Suprapubic skin (tissue), 4 donors: ENCODE results near the gene CREG2. TPM values are rescaled to one million over a fixed set of nuclear protein-coding genes. Genes with fewer than 3 reads are reported as not detected.

Experiments
- DNase-seq, 2 donors: peaks; one replicate each; pipeline ENCODE4 v3.0.0-alpha.2; 2019; ENCODE audit warnings: low spot score in 2 of 2
- H3K27ac ChIP-seq: fragments of 200-600 bp; sonication (generic); one replicate; pipeline ENCODE4 v1.5.1; 2019
- H3K27me3 ChIP-seq: fragments of 200-600 bp; sonication (generic); one replicate; pipeline ENCODE4 v1.5.1; 2019
- H3K36me3 ChIP-seq: fragments of 200-600 bp; sonication (generic); one replicate; pipeline ENCODE4 v1.5.1; 2019
- H3K4me1 ChIP-seq: fragments of 200-600 bp; sonication (generic); one replicate; pipeline ENCODE4 v1.5.1; 2019
- H3K4me3 ChIP-seq: fragments of 200-600 bp; sonication (generic); one replicate; pipeline ENCODE4 v1.5.1; 2019; ENCODE audit warnings: mild to moderate bottlenecking
- H3K9me3 ChIP-seq: fragments of 200-600 bp; sonication (generic); one replicate; pipeline ENCODE4 v1.5.1; 2019
- EP300 ChIP-seq: sonication (generic); formaldehyde crosslinking; IDR thresholded peaks from one replicate; pipeline ENCODE4 v1.6.1; 2017; ENCODE audit warnings: antibody characterized with exemption
- POLR2A ChIP-seq, 2 donors: fragments of 450-650 bp; IDR thresholded peaks; one replicate each; pipeline ENCODE4 v1.6.1; 2017; ENCODE audit warnings: antibody characterized with exemption in 2 of 2, mild to moderate bottlenecking in 2 of 2, moderate library complexity in 2 of 2
- POLR2AphosphoS5 ChIP-seq, 3 donors: sonication (generic); formaldehyde crosslinking; IDR thresholded peaks; one replicate each; pipeline ENCODE4 v1.6.1; 2017; ENCODE audit warnings: antibody characterized with exemption in 3 of 3
- WGBS: methylation state at CpG from one replicate; pipeline ENCODE4 v1.1.5; 2018; 5-methylcytosine and 5-hydroxymethylcytosine counted together
- total RNA-seq, 4 donors: library from RNA; depleted of rRNA; stranded (reverse); fragments of >200 nt; gene quantifications; one replicate each; pipeline ENCODE4 v1.1.0, GENCODE V29; 2016
- TF ChIP-seq, protein P1 (sequence below), 2 donors: fragments of 200-600 bp in 1 of 2; fragments of 450-650 bp in 1 of 2; sonication (generic) in 1 of 2; IDR thresholded peaks; one replicate each; pipeline ENCODE4 v1.5.1; 2016 to 2019; ENCODE audit warnings: antibody characterized with exemption in 2 of 2, mild to moderate bottlenecking in 1 of 2, moderate library complexity in 1 of 2

The CREG2 gene
- total RNA-seq, 4 donors from 2014 or later: 0.17 to 1.3 TPM; not detected in 2

DNA sequence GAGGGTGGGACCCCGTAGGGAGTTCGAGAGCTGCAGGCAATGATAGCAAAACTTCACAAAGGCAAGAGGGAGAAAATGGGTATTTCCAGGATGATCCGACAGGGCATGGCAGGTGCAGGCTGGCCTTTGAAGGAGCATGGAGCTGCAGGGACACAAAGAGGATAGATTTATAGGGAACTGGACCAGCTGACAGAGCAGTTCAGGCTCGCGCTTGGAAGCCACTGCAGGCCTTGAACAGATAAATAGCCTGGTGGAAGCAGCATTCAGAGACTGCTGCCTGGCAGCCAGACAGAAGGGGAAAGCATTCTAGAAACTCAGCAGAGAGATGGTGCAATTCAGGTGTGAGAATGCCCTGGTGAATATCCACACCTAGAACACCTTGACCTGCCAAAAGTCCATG is 29.3 kb upstream of the CREG2 start:
- DNase-seq: no peak
- 62% methylated on average over 5 of the region's 5 CpGs for WGBS
- no peak overlapping the region for H3K27ac ChIP-seq
- TF ChIP-seq POLR2AphosphoS5 (IDR thresholded peaks at IDR 0.05): no peak
- no peak for TF ChIP-seq POLR2A (IDR thresholded peaks at IDR 0.05)
- TF ChIP-seq, protein P1, sequence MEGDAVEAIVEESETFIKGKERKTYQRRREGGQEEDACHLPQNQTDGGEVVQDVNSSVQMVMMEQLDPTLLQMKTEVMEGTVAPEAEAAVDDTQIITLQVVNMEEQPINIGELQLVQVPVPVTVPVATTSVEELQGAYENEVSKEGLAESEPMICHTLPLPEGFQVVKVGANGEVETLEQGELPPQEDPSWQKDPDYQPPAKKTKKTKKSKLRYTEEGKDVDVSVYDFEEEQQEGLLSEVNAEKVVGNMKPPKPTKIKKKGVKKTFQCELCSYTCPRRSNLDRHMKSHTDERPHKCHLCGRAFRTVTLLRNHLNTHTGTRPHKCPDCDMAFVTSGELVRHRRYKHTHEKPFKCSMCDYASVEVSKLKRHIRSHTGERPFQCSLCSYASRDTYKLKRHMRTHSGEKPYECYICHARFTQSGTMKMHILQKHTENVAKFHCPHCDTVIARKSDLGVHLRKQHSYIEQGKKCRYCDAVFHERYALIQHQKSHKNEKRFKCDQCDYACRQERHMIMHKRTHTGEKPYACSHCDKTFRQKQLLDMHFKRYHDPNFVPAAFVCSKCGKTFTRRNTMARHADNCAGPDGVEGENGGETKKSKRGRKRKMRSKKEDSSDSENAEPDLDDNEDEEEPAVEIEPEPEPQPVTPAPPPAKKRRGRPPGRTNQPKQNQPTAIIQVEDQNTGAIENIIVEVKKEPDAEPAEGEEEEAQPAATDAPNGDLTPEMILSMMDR (IDR thresholded peaks at IDR 0.05): no peak
- no peak for TF ChIP-seq EP300
- H3K27me3 ChIP-seq: no peaks in the 10 kb centered on the region
- H3K4me1 ChIP-seq: no peaks in the 10 kb centered on the region
- no peaks in the 10 kb centered on the region for H3K9me3 ChIP-seq
- no peaks in the 10 kb centered on the region for H3K36me3 ChIP-seq
- H3K4me3 ChIP-seq: no peak overlapping the region

DNA sequence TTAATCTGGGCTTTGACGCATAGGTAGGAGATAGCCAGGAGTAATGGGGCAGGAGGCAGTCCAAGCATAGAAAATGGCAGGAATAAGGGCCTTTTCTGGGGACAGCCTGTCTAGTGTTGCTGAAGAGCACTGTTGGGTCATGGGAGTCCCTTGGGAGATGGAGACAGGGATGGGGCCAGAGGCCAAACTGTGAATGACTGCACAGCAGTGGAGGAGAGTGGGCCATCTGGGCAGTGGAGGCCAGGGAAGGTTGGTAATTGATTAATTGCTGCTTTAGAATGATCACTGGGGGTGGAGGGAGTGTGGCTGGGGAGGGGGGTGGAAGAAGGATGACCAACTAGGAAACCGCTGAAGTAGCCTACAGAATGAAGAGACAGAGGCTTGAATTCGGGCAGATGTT is 28.6 kb upstream of the CREG2 start:
- no peaks in the 10 kb centered on the region for H3K4me1 ChIP-seq
- WGBS: 98% methylated on average over 3 of the region's 3 CpGs
- DNase-seq: no peak
- TF ChIP-seq POLR2A (IDR thresholded peaks at IDR 0.05): no peak
- TF ChIP-seq POLR2AphosphoS5 (IDR thresholded peaks at IDR 0.05): no peak
- TF ChIP-seq EP300: no peak
- TF ChIP-seq, protein P1 (IDR thresholded peaks at IDR 0.05): no peak
- H3K9me3 ChIP-seq: no peaks in the 10 kb centered on the region
- H3K36me3 ChIP-seq: no peaks in the 10 kb centered on the region
- no peaks in the 10 kb centered on the region for H3K27me3 ChIP-seq
- H3K4me3 ChIP-seq: no peak overlapping the region
- H3K27ac ChIP-seq: no peak overlapping the region

DNA sequence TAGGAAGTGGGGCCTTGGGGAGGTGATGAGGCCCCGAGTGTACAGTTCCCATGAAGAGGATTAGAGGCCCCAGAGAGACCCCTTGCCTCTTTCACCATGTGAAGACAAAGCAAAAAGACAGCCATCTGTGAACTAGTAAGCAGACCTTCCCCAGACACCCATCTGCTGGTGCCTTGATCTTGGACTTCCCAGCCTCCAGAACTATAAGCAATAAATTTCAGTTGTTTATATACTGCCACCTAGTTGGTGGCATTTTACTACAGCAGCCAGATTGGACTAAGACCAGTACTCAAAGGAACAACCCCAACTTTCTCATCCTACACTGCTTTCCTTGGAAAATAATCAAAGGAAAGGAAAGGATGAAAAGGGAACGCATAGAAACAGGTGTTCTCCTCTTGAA is 27.9 kb upstream of the CREG2 start:
- Histone ChIP-seq H3K27me3 (no peaks in the 10 kb centered on the region), H3K4me3 (no peak overlapping the region), H3K4me1 (no peaks in the 10 kb centered on the region), H3K27ac (no peak overlapping the region), H3K36me3 (no peaks in the 10 kb centered on the region), H3K9me3 (no peaks in the 10 kb centered on the region)
- DNase-seq: no peak
- TF ChIP-seq EP300 (no peak), POLR2A (IDR thresholded peaks at IDR 0.05) (no peak), POLR2AphosphoS5 (IDR thresholded peaks at IDR 0.05) (no peak)
- TF ChIP-seq, protein P1 (IDR thresholded peaks at IDR 0.05): no peak
- 100% methylated on average over 2 of the region's 2 CpGs for WGBS

DNA sequence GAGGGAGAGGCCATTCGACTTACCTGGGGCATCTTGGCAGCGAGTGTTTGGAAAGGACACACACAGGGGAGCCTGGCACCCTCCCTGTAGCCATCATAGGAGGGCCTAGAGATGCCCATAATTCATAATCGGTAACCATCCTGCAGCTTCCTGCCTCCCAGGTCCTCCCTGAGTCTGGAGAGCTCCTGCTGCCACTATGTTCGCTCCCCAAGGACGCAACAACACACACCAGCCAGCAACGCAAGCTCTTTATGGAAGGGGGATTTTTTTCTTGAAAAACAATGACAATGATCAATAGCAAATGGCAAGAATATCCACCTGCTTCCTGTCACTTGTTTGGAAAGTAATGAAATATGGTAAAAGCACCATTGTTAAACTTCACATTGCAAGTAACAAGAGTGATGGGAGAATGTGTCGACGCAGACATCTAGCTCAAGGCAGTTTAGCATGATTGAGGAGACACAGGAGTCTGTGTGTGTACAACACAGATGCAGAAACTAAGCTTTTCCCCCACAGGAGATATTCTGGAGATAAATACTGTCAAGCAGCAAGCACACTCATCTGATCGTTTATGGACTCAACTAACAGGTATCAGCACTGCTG is 24.9 kb upstream of the CREG2 start:
- Histone ChIP-seq H3K4me1 (no peaks in the 10 kb centered on the region), H3K27me3 (no peaks in the 10 kb centered on the region), H3K9me3 (no peaks in the 10 kb centered on the region), H3K36me3 (no peaks in the 10 kb centered on the region), H3K4me3 (no peak overlapping the region), H3K27ac (no peak overlapping the region)
- no peak for DNase-seq
- TF ChIP-seq POLR2AphosphoS5 (IDR thresholded peaks at IDR 0.05) (no peak), POLR2A (IDR thresholded peaks at IDR 0.05) (no peak), EP300 (no peak)
- TF ChIP-seq, protein P1 (IDR thresholded peaks at IDR 0.05): no peak
- 75% methylated on average over 9 of the region's 9 CpGs for WGBS

DNA sequence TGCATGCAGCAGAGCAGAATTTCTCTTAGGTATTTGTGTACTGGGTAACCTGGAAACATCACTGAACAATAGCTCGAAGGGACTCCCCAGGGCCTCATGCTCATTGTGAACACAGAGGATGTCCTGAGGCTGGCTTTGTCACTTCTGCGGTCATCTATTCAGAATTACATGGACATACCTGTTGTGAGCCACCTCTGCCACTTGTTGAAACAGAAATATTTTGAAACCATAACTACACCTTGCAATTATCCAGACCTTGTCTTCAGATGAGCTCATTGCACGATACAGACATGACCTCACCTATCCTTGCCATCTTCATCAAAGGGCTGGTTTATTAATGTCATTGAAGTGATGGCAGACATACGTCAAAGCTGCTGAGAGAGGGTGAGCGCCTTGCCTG is 23.4 kb upstream of the CREG2 start:
- DNase-seq: no peak
- TF ChIP-seq, protein P1 (IDR thresholded peaks at IDR 0.05): no peak
- TF ChIP-seq EP300 (no peak), POLR2A (IDR thresholded peaks at IDR 0.05) (no peak), POLR2AphosphoS5 (IDR thresholded peaks at IDR 0.05) (no peak)
- 59% methylated on average over 5 of the region's 5 CpGs for WGBS
- no peaks in the 10 kb centered on the region for H3K9me3 ChIP-seq
- no peak overlapping the region for H3K27ac ChIP-seq
- H3K36me3 ChIP-seq: no peaks in the 10 kb centered on the region
- no peaks in the 10 kb centered on the region for H3K27me3 ChIP-seq
- H3K4me1 ChIP-seq: no peaks in the 10 kb centered on the region
- H3K4me3 ChIP-seq: no peak overlapping the region
